Fibroblast of mammary gland (primary cell): ENCODE measurements around the gene TTL.
"Not testable (repeated sequence)": the region's sequence is repeated elsewhere in the genome, so short reads cannot be mapped to it uniquely, and the experiment has no call there.

Experiments used
- DNase-seq: peaks from one replicate; pipeline ENCODE4 v3.0.0-alpha.2; 2010; ENCODE audit warnings: low read depth
- H3K4me3 ChIP-seq: 2 replicates; pipeline ENCODE4 v1.5.1; 2011; ENCODE audit warnings: low read depth, mild to moderate bottlenecking, low read length, moderate library complexity; ENCODE audit not compliant: control insufficient read depth
- TF ChIP-seq, protein P1 (sequence below): conservative IDR thresholded peaks from 2 replicates; pipeline ENCODE4 v1.5.1; 2011; ENCODE audit warnings: low read depth, low read length, inconsistent platforms; ENCODE audit not compliant: control insufficient read depth, insufficient read depth

TTL gene

DNA sequence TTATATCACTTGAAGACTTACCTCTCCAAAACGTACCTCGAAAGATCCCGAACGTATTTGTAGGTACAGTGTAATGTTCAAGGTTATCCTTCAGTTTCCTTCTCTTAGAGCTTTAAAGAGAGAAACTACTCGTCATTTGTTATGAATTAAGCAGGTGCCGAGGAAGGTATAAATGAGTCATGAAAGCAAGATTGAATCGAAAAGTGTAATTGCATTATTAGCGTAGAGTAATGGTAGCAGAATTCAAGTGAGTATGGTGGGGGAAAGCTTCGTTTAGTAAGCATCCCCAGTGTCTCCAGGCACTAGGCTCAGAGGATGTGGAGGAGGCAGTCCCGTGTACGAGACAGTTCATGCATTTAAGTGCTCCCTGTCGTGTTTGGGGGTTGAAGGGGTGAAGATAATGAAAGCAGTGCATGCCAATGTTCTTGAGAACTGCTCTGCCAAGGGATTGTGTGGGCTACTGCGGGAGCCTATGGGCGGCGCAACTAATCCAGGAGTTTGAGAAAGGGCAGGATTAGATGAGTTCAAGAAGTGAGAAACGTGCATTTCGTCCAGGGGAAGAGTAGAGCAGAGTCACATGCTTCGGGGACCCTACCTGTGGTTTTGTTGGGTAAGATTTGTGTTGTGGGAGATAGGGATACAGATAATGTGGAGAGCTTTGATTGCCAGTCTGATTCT lies 61.2 kb downstream of the TTL start:
- TF ChIP-seq, protein P1, sequence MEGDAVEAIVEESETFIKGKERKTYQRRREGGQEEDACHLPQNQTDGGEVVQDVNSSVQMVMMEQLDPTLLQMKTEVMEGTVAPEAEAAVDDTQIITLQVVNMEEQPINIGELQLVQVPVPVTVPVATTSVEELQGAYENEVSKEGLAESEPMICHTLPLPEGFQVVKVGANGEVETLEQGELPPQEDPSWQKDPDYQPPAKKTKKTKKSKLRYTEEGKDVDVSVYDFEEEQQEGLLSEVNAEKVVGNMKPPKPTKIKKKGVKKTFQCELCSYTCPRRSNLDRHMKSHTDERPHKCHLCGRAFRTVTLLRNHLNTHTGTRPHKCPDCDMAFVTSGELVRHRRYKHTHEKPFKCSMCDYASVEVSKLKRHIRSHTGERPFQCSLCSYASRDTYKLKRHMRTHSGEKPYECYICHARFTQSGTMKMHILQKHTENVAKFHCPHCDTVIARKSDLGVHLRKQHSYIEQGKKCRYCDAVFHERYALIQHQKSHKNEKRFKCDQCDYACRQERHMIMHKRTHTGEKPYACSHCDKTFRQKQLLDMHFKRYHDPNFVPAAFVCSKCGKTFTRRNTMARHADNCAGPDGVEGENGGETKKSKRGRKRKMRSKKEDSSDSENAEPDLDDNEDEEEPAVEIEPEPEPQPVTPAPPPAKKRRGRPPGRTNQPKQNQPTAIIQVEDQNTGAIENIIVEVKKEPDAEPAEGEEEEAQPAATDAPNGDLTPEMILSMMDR, result no peak
- H3K4me3 ChIP-seq, result peak overlapping the region; percentile 95
- DNase-seq, result peak; percentile 21

DNA sequence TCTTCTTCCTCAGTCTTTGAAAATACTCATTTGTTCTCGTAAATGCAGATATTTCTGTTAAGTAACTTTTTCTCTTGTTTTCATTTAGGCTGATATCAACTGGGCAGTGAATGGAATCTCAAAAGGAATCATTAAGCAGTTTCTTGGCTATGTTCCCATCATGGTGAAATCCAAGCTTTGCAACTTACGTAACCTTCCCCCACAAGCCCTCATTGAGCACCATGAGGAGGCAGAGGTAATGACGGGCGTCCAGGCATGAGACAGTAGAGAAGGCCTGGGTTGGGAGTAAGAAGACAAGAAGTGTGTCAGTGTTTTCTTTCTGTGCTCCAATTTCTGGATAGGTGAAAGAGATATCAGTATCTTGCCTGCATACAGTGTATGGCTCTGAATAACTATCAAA lies 65.4 kb downstream of the TTL start:
- DNase-seq, result peak; percentile 86
- H3K4me3 ChIP-seq, result no peak overlapping the region

DNA sequence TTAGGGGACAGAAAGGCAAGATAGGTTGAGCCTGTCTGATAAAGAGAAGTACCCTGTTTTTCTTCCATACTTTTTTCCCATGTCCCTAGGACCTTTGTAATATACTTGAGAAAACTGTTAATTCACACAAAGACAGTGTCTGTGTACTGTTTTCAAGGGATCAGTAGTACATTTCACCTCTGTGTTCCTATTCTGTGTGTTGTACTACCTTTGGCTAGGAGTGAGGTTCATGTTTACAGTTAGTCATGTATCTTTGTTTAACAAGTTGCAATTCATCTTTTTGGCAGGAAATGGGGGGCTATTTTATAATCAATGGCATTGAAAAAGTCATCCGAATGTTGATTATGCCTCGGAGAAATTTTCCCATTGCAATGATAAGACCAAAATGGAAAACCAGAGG lies 67.0 kb downstream of the TTL start:
- TF ChIP-seq, protein P1, result no peak

More for the DNA sequence above, 65.4 kb downstream of the TTL start:
- TF ChIP-seq, protein P1, result no peak

DNA sequence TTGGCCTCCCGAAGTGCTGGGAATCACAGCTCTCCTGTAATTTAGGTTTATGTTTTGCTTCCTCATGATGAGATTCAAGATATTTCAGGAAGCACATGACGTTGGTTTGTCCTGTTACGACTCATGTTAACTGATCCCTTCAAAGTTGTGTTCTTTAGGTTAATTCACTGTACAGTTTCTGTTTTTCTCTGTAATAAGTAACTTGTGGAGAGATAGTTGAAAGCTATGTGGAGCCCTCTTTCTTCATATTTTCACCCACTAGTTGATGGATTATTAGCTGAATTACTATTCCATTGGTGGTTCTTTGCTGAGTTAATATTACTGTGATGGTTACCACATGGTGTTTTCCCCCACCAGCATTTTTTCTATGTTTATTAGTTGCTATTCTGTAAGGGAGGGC lies 84.1 kb downstream of the TTL start:
- peak; percentile 16 for DNase-seq
- TF ChIP-seq, protein P1, result no peak

More for the DNA sequence above, 67.0 kb downstream of the TTL start:
- no peak overlapping the region for H3K4me3 ChIP-seq
- no peak for DNase-seq

GRCh38 chr2:112566508-112566907 lies 84.6 kb downstream of the TTL start:
- H3K4me3 ChIP-seq, DNase-seq: not testable (repeated sequence)

More for the DNA sequence above, 84.1 kb downstream of the TTL start:
- no peak overlapping the region for H3K4me3 ChIP-seq

DNA sequence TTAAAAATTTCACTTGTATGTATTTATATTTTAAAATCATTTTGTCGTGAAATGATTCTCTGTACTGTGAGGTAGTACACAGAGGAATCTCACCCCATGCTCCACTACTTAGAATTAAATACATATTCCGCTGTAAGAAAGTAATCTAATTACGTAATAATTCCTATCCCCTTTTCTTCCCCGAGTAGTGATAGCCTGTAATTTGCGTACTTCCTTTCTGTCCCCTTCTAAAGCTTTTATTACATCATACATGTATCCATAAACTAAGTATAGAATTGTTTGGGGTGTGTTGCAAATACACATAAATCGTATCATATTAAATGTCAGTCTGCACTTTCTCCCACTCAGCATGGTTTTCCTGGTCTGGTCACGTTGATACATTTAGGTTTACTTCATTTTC lies 90.0 kb downstream of the TTL start:
- TF ChIP-seq, protein P1, result no peak

DNA sequence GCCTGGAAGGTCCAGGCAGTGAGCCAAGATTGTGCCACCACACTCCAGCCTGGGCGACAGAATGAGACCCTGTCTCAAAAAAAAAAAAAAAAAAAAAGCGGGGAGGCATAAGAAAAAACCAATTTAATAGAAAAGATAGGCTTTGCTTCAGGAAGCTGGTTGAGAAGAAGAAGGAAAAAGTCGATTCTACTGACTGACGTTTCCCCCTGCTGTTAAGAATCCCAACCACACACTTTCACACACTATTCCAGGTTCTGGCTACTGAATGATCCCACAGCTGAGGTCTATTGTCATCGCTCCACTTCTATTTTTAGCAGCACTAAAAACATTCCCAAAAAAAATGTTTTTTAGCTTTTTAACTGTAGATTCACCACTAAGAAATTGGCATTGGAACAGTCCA lies 95.8 kb downstream of the TTL start:
- peak; percentile 46 for DNase-seq

More for the DNA sequence above, 90.0 kb downstream of the TTL start:
- no peak for DNase-seq
- H3K4me3 ChIP-seq, result no peak overlapping the region

More for the DNA sequence above, 95.8 kb downstream of the TTL start:
- TF ChIP-seq, protein P1, result peak; percentile 22
- H3K4me3 ChIP-seq, result no peak overlapping the region
